Panc1 (cell line): ENCODE data around the gene ROBO3. TPM values are rescaled to one million over a fixed set of nuclear protein-coding genes. Genes with fewer than 3 reads are reported as not detected.

Source experiments
- ATAC-seq: fragments of 200-7000 bp; cut with Tn5 transposase; 2 replicates; pipeline ENCODE4 v1.9.1; 2020; ENCODE audit warnings: mild to moderate bottlenecking, moderate library complexity
- BruUV-seq: library from RNA; stranded (reverse); fragments of 400-500 nt; replicated peaks from 2 replicates; lab custom pipeline; 2021; lab: Mats Ljungman, UMichigan
- CTCF ChIA-PET: fragments of 300-600 bp; sonication (Branson Sonifier 250); formaldehyde crosslinking; loops from one replicate; lab custom pipeline; 2022; ENCODE audit warnings: antibody characterized with exemption; lab: Charles Lee
- POLR2A ChIA-PET: fragments of 300-600 bp; sonication (Branson Sonifier 250); formaldehyde crosslinking; loops from one replicate; lab custom pipeline; 2022; ENCODE audit warnings: antibody characterized with exemption; lab: Charles Lee
- DNase-seq: peaks from one replicate; pipeline ENCODE4 v3.0.0-alpha.2; 2010; ENCODE audit warnings: low read depth, low spot score
- H3K27ac ChIP-seq: 2 replicates; pipeline ENCODE4 v1.5.1; 2011; ENCODE audit warnings: mild to moderate bottlenecking, low read length, inconsistent platforms
- H3K27me3 ChIP-seq: fragments of 200-500 bp; sonication (Bioruptor generic); 2 replicates; pipeline ENCODE4 v1.6.0; 2014; ENCODE audit warnings: low read length, inconsistent platforms; ENCODE audit not compliant: control insufficient read depth, insufficient read depth
- H3K36me3 ChIP-seq: fragments of 200-500 bp; sonication (Bioruptor generic); 2 replicates; pipeline ENCODE4 v1.5.1; 2014; ENCODE audit warnings: inconsistent platforms, mild to moderate bottlenecking, low read length, moderate library complexity; ENCODE audit not compliant: control insufficient read depth, insufficient read depth
- H3K4me1 ChIP-seq: 2 replicates; pipeline ENCODE4 v1.5.1; 2011; ENCODE audit warnings: inconsistent platforms, mild to moderate bottlenecking, low read length, moderate library complexity; ENCODE audit not compliant: control insufficient read depth, insufficient read depth
- H3K4me3 ChIP-seq, 2 experiments: 2 replicates each; pipeline ENCODE4 v1.5.1; 2011 to 2012; ENCODE audit warnings: low read depth in 2 of 2, low read length in 2 of 2, mild to moderate bottlenecking in 2 of 2, inconsistent platforms in 1 of 2, moderate library complexity in 1 of 2
- H3K9me3 ChIP-seq: fragments of 200-500 bp; sonication (Bioruptor generic); 2 replicates; pipeline ENCODE4 v1.5.1; 2014; ENCODE audit warnings: low read depth, mild to moderate bottlenecking, inconsistent platforms, low read length, moderate library complexity; ENCODE audit not compliant: control insufficient read depth, insufficient read depth
- CTCF ChIP-seq: fragments of 450-650 bp; IDR thresholded peaks from 2 replicates; pipeline ENCODE4 v1.5.1; 2017; ENCODE audit warnings: mild to moderate bottlenecking
- POLR2AphosphoS5 ChIP-seq: IDR thresholded peaks from 2 replicates; pipeline ENCODE4 v1.6.1; 2012; ENCODE audit warnings: mild to moderate bottlenecking, low read depth, low read length, moderate library complexity
- SIN3A ChIP-seq: IDR thresholded peaks from 2 replicates; pipeline ENCODE4 v1.6.1; 2012; ENCODE audit warnings: low read depth, mild to moderate bottlenecking, low read length, moderate library complexity, borderline replicate concordance; ENCODE audit not compliant: insufficient read depth
- TCF7L2 ChIP-seq: IDR thresholded peaks from 2 replicates; pipeline ENCODE4 v1.6.1; 2011; ENCODE audit warnings: mild to moderate bottlenecking, low read depth, low read length, inconsistent platforms
- in situ Hi-C: cut with HindIII; loops from 2 replicates; pipeline ENCODE4 v1.10.0; 2016; ENCODE audit warnings: low sequenced_read_pairs, low pct_unique_long_range_greater_than_20kb
- intact Hi-C: fragments of 100-400 bp; cut with micrococcal nuclease; formaldehyde crosslinking; loops from one replicate; pipeline ENCODE4 v1.10.0; 2022; ENCODE audit not compliant: unreplicated experiment
- total RNA-seq: library from RNA; stranded (reverse); gene quantifications from one replicate; pipeline ENCODE4 v1.2.1, GENCODE V29; 2021; ENCODE audit not compliant: unreplicated experiment
- TF ChIP-seq, protein P1 (sequence below), 2 experiments: IDR thresholded peaks; 2 replicates each; pipeline ENCODE4 v1.6.1; 2011 to 2012; ENCODE audit warnings: low read depth in 2 of 2, control low read depth in 1 of 2, low read length in 1 of 2, mild to moderate bottlenecking in 1 of 2, moderate library complexity in 1 of 2; ENCODE audit not compliant: insufficient read depth in 1 of 2

ROBO3 gene
- total RNA-seq, 1 experiment from 2014 or later, result 12.0 TPM

GRCh38 chr11:124840666-124841065, 24.6 kb upstream of the ROBO3 start:
- in situ Hi-C loops, result no loop called here
- TF ChIP-seq TCF7L2, result no peak
- Histone ChIP-seq H3K36me3 (no peaks in the 10 kb centered on the region), H3K27me3 (peaks cover 68% of the 10 kb centered on the region), H3K4me3 (no peak overlapping the region), H3K27ac (no peak overlapping the region), H3K9me3 (no peaks in the 10 kb centered on the region), H3K4me1 (peaks cover 3% of the 10 kb centered on the region)
- DNase-seq (no peak), ATAC-seq (no peak)
- no TSS peak for BruUV-seq
- intact Hi-C loops, result no loop called here
- ChIA-PET POLR2A (no interaction called here), CTCF (no interaction called here)

GRCh38 chr11:124841201-124841600, 24.0 kb upstream of the ROBO3 start:
- DNase-seq (no peak), ATAC-seq (no peak)
- H3K4me3 ChIP-seq, result no peak overlapping the region
- H3K9me3 ChIP-seq, result no peaks in the 10 kb centered on the region
- no peaks in the 10 kb centered on the region for H3K36me3 ChIP-seq
- ChIA-PET CTCF (no interaction called here), POLR2A (no interaction called here)
- in situ Hi-C loops (no loop called here), intact Hi-C loops (no loop called here)
- H3K27me3 ChIP-seq, result peaks cover 74% of the 10 kb centered on the region
- no TSS peak for BruUV-seq
- peaks cover 3% of the 10 kb centered on the region for H3K4me1 ChIP-seq
- TF ChIP-seq CTCF (no peak), SIN3A (no peak), POLR2AphosphoS5 (no peak), TCF7L2 (no peak)
- TF ChIP-seq, protein P1, sequence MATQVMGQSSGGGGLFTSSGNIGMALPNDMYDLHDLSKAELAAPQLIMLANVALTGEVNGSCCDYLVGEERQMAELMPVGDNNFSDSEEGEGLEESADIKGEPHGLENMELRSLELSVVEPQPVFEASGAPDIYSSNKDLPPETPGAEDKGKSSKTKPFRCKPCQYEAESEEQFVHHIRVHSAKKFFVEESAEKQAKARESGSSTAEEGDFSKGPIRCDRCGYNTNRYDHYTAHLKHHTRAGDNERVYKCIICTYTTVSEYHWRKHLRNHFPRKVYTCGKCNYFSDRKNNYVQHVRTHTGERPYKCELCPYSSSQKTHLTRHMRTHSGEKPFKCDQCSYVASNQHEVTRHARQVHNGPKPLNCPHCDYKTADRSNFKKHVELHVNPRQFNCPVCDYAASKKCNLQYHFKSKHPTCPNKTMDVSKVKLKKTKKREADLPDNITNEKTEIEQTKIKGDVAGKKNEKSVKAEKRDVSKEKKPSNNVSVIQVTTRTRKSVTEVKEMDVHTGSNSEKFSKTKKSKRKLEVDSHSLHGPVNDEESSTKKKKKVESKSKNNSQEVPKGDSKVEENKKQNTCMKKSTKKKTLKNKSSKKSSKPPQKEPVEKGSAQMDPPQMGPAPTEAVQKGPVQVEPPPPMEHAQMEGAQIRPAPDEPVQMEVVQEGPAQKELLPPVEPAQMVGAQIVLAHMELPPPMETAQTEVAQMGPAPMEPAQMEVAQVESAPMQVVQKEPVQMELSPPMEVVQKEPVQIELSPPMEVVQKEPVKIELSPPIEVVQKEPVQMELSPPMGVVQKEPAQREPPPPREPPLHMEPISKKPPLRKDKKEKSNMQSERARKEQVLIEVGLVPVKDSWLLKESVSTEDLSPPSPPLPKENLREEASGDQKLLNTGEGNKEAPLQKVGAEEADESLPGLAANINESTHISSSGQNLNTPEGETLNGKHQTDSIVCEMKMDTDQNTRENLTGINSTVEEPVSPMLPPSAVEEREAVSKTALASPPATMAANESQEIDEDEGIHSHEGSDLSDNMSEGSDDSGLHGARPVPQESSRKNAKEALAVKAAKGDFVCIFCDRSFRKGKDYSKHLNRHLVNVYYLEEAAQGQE (IDR thresholded peaks at IDR 0.05; ENCODE audit: insufficient read depth in 1 of 2, low read depth in 2 of 2, low read length in 1 of 2), result no peak
- H3K27ac ChIP-seq, result no peak overlapping the region

- in situ Hi-C loops, result no loop called here
- Histone ChIP-seq H3K4me3 (no peak overlapping the region), H3K4me1 (peaks cover 3% of the 10 kb centered on the region), H3K27ac (no peak overlapping the region), H3K27me3 (peaks cover 80% of the 10 kb centered on the region), H3K36me3 (no peaks in the 10 kb centered on the region), H3K9me3 (no peaks in the 10 kb centered on the region)
- ATAC-seq, result no peak
- CTCF ChIA-PET, result no interaction called here
- TF ChIP-seq, protein P1 (IDR thresholded peaks at IDR 0.05; ENCODE audit: insufficient read depth in 1 of 2, low read depth in 2 of 2, low read length in 1 of 2), result no peak
- TF ChIP-seq SIN3A, result no peak
- TF ChIP-seq CTCF, result no peak
- TF ChIP-seq POLR2AphosphoS5, result no peak
- TF ChIP-seq TCF7L2, result no peak
- no TSS peak for BruUV-seq
- DNase-seq, result no peak
- POLR2A ChIA-PET, result no interaction called here
- intact Hi-C loops, result no loop called here
Observed at GRCh38 chr11:124841840-124842239, 23.4 kb upstream of the ROBO3 start.
